DMS79 treated with DMSO at 0.1 percent for 48 hours (cell line): ENCODE data around the gene SPECC1.
"Not testable (repeated sequence)": the region's sequence is repeated elsewhere in the genome, so short reads cannot be mapped to it uniquely, and the experiment has no call there.

Experiments
- DNase-seq: peaks from one replicate; lab custom pipeline; 2025; lab: John Stamatoyannopoulos, UW

SPECC1 gene

GRCh38 chr17:20236578-20237227 is 227.5 kb downstream of the SPECC1 start:
- DNase-seq = no peak

DNA sequence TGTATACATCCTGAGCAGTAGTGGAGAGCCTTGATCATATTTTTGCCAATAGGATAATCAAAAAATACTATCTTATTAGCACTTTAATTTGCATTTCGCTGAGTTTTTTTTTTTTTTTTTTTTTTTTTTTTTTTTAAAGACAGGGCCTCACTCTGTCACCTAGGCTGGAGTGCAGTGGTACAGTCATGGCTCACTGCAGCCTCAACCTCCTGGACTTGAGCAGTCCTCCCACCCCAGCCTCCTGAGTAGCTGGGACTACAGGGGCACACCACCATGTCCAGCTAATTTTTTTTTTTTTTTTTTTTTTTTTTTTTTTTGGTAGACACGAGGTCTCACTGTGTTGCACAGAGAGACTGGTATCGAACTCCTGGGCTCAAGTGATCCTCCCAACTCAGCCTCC is 230.6 kb downstream of the SPECC1 start:
- not testable (repeated sequence) for DNase-seq

- no peak for DNase-seq
Measured at GRCh38 chr17:20241855-20242254, 232.7 kb downstream of the SPECC1 start.

DNA sequence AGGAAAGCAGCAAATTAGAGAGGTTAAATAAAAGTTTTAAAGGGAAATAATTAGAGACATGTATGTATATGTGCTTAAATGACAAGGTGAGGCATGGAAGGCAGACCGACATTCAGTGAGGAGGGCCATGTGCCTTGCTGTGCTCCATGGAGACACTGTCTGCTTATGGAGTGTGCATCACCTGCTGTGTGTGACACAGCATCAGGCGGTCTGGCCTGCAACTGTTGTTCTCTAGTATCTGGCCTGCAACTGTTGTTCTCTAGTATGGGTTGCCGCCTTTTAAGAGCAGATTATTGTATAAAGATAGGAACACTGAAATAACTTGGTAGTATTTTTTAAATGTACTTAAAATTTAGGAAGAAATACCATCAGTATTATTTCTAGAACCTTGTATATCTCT is 233.1 kb downstream of the SPECC1 start:
- no peak for DNase-seq

DNA sequence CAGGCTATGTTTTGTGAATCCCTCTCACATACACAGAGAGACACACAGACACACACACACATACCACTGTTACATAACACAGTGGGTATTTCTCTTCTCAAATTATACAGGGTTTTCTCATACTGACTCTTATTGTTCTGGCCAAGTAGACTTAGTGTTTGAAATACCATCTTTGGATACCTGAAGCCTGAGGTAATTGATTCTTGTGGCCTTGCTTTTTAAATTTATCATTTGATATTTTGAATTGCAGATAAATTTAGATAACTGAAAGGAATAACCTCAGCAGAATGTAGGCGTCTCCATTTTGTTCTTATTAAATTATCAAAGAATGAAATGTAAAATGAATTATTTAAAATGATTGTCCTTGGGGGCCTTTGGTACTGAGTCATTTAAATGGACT is 234.4 kb downstream of the SPECC1 start:
- DNase-seq = no peak

DNA sequence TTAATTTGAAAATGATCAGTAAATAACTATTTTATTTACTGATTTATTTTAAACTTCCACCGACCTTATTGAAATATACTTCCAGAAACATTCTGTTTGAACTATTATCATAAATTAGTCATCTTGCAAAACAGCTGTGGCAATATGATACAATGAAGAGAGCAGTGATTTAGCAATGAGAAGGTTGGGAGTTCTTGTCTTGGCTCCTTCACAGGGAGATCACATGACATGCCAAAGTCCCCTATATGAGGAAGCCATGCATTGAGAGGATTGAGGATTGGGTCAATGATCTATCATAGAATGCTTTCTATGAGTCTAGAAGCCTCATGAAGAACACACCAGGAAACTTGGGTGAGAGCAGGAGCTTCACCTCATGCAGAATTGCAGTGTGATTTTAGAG is 235.5 kb downstream of the SPECC1 start:
- DNase-seq = no peak

DNA sequence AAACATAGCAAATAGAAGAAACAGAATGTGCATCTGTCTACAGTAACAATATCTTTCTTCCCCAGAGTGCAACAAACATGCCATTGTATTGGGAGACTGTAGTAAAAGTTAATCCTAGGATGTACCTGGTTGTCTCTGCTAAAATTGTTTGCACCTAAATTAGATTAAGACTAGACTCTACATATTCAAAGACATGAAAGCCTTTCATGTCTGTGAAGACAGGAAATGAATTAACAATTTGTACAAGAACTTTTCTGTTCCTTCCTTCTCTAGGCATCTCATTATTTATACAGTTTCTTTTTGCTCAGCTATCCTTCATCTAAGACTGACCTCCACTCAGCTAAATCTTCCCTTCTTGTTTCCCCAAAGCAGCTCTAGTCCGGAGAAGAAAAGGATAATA is 237.5 kb downstream of the SPECC1 start:
- DNase-seq = no peak

DNA sequence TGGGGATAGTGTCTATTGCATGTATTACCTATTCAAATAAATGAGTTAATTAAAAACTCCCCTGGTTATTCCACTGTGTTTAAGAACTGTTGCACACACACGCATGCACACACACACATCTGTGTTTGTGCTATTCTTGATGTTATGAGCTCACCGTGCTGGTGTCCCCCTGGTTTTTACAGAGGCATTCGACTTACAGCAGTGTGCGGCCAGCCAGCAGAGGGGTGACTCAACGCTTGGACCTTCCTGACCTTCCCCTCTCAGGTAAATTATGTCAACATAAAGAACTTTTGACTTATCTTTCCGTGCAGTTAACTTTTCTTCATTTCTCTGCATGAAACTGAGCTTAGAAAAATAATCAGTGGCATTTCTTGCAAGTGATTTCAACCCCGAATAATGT is 244.2 kb downstream of the SPECC1 start:
- no peak for DNase-seq

DNA sequence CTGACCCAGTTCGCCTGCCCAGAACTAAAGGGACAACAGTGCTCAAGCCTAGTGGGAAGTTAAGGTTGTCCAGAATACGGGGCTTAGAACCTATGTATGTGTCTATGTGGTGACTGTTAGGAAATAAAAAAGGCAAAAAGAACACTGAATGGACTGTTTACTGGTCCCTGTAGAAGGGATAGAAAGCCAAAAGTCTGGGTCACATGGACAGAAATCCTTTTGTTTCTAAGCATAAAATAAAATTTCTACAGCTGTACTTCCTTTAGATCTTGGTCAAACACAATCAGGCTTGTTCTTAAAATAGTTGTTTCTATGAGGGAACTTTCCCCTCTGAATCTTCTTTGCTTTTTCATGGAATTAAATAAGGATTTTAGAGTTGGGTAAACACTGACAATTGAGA is 245.4 kb downstream of the SPECC1 start:
- no peak for DNase-seq

DNA sequence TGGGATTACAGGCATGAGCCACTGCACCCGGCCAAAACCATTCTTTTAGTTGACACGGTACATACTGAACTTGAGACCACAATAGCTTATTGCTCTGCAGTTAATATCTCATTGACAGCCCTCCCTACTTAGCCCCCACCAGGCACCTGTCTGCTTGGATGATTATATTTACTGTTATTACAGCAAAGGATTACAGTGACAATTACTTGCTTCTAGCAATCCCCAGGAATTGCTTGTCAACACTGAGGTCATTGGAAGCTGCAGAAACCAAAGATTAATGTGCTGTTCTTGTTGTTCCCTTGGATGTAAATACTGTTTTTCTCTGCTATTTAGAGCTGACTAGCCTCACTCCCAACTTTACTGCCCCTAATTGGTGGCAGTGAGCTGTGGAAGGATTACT is 247.0 kb downstream of the SPECC1 start:
- no peak for DNase-seq

- no peak for DNase-seq
Measured at GRCh38 chr17:20257008-20257407, 247.8 kb downstream of the SPECC1 start.

GRCh38 chr17:20257798-20258197 is 248.6 kb downstream of the SPECC1 start:
- DNase-seq = peak; percentile 33

- no peak for DNase-seq
Measured at GRCh38 chr17:20259668-20260067, 250.5 kb downstream of the SPECC1 start.

DNA sequence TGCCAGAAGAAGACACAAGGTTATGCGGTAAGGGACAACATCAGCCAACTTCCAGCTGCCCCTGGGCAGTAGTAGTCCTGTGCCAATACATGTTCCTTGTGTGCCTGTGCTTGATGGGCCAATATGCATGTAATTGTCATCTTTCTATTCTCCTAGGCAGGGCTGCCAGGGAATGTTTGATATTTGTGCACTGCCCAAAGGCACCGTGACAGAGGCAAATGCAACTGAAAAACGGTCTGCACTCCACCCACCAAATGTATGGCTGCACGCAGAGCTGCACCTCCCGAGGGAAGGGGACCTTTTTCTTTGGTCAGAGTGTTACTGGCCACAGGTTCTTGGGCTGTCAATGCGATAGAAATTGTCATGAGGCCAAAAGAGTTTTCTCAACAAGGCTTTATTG is 251.1 kb downstream of the SPECC1 start:
- DNase-seq = no peak

DNA sequence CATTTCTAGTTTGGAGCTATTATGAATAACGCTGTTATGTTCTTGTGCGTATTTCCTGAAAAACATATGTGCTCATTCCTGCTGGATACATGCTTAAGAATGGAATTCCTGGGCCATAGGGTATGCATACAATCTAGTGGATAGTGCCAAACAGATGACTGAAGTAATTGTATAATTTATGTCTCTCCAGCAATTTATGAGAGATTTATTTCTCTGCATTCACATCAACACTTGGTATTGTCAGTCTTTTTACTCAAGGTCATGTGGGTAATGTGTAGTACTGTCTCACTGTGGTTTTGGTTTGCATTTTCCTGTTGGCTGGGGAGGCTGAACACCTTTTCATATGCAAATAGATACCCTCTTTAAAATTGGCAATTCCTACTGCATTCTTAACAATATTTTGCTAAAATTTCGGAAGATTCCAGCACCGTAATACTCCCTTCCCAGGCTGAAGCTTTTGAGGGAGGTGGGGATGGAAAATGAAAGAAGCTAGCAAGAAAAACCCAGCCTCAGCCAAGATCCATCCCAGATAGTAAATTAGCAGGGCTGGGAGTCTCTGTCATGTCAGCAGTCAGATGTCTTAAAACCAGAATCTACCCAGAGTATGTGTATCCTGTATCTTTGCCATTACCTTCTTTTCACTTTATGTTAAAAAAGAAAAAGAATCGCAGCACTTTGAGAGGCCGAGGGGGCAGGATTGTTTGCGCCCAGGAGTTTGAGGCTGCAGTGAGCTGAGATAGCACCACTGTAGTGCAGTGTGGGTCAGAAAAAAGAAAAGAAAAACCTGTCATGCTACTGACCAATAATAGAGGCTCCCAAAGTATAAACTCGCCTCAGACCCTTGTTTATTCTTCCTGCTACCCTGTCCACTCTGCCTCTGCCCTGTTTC is 253.3 kb downstream of the SPECC1 start:
- DNase-seq = no peak

DNA sequence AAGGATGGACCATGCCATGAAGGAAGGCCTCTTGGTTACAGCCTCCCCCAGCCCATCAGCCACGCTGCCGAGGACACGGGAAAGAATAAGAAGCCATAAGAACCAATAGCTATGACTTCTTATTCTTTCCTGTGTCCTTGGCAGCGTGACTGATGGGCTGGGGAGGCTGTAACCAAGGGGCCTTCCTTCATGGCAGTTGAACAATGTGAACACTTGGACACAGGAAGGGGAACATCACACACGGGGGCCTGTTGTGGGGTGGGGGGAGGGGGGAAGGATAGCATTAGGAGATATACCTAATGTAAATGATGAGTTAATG is 253.9 kb downstream of the SPECC1 start:
- DNase-seq = not testable (repeated sequence)

DNA sequence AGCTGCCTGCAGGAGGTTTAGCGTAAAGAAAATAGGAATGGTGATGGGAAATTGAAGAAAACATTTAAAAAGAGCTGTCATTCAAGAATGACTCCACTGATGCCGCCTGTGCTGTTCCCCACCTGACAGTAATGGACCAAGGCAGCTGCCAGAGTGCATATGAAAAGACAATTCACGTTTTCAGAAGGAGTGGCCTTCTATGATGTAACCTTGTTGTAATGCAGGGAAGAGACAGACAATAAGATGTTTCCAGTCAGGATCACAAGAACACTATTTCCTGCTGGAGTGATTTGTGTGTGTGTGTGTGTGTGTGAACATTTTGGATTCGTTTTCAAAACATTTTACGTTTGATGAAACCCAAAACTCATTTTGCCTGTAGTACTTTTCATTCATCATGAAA is 254.4 kb downstream of the SPECC1 start:
- DNase-seq = no peak

DNA sequence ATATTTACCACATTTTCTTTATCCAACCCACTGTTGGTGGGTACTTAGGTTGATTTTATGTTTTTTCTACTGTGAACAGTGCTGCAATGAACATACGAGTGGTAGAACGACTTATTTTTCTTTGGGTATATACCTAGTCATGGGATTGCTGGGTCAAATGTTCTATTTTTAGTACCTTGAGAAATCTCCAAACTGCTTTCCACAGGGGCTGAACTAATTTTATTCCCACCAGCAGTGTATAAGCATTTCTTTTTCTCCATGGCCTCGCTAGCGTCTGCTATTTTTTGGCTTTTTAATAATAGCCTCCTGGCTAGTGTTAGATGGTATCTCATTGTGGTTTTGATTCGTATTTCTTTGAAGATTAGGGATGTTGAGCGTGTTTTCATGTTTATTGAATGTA is 255.8 kb downstream of the SPECC1 start:
- DNase-seq = no peak

DNA sequence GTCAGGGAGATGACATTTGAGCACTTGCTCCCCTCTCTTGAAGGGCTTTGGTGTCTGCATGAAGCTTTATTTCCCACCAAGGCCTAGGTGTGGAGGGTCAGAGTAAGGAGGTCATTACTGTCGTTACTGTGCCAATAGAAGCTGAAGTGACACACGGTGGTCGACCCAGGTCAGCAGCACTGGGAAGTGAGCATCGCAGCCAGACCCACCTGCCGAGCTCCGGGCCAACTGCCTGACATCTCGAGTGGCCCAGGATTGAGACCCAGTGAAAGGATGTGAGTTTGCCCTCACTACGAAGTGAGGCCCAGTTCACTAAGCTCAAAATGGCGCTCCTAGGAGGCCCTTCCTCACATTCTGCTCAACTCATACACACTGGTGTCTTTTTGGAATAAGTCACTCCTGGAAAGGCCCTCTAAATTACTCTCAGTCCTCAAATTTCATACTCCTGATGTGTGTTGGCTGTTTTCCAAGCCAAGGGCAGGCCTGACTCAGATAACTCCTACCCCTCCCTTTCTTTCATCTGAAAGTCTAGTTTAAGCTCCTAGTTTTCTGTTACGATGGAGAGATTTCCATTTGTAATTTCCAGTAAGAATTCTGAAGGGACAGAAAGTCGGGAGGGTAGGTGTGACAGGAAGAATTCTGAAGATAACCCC is 257.8 kb downstream of the SPECC1 start:
- DNase-seq = peak; percentile 61

DNA sequence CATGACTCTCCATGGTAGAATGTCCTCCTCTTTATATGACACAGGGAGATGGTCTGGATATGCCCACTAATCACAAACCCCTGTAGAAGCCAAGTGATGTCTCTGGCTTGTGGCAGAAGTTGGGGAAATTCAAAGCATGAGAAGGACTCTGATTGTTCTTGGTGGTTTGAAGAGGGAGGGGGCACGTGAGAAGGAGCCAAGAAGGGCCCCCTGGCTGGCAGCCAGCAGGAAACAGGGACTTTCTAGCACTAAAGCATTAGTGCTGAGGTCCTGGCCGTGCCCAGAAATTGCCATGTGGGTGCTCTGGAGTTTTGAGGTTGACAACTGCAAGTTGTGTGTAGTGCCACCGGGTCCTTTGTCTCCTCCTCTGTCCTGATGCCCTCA is 258.3 kb downstream of the SPECC1 start:
- peak; percentile 27 for DNase-seq

DNA sequence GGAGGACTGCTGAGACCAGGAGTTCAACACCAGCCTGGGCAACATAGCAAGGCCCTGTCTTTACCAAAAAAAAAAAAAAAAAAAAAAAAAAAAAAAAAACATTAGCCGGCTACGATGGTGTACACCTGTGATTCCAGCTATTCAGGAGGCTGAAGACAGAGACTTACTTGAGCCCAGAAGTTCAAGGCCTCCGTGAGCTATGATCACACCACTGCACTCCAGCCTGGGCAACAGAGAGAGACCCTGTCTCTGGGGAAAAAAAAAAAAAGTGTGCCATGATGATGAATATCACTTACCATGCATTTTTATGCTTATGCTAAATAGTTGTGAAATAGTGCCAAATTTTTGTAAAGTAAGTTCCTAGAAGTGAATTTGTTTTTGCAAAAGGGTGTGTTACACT is 261.2 kb downstream of the SPECC1 start:
- DNase-seq = no peak

DNA sequence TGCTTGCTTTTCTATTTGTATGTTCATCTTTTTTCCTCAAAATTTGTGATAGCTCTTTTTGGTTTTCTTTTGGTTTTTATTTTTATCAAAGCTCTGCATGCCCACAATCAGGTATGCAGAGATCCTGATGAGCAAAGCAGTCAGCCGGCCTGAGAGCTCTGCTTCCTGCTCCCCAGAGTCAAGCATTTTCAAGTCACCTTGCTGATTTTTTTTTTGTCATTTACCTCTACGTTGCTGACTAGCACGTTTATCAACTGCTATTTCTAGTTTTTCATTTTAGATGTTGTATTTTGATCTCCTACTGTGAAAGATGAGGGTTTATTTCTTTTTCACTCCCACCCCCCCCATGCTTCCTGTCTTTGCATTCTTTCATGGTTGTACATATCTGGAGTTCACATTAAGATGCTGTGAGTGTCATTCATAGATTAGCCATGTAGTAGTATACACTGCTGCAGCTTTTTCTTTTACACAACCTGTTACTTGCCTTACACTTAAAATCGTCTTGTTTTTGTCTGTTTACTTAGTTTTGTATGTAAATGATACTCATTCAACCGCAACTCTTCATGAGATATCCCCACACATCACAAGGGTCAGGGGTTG is 262.0 kb downstream of the SPECC1 start:
- DNase-seq = no peak
